NCI-H2081 (cell line): ENCODE data around the gene CDH16.
"Not testable (repeated sequence)": the region's sequence is repeated elsewhere in the genome, so short reads cannot be mapped to it uniquely, and the experiment has no call there.

Experiments used
- DNase-seq, 2 experiments: peaks; one replicate each; lab custom pipeline; 2025; lab: John Stamatoyannopoulos, UW

CDH16 gene

GRCh38 chr16:66918803-66919568 lies at the start of gene CDH16:
TSS of gene CDH16 (minus strand) at chr16:66918885. CDS start at chr16:66918065, 820 bp downstream.
- DNase-seq: no peak

- no peak for DNase-seq
Observed at GRCh38 chr16:66964049-66964448, 45.4 kb upstream of the CDH16 start.

GRCh38 chr16:66961914-66962313 lies 43.2 kb upstream of the CDH16 start:
- peak; percentile 31 to 40 for DNase-seq

- DNase-seq: peak; percentile 65 to 79
Observed at GRCh38 chr16:66961065-66961744, 42.5 kb upstream of the CDH16 start, which contains the start of gene CES3. TSS of gene CES3 (plus strand) at chr16:66961266. CDS start at chr16:66961308, 42 bp downstream.

GRCh38 chr16:66960270-66960669 lies 41.6 kb upstream of the CDH16 start:
- no peak for DNase-seq

GRCh38 chr16:66959704-66960161 lies 41.0 kb upstream of the CDH16 start:
- no peak for DNase-seq

GRCh38 chr16:66958857-66959703 lies 40.4 kb upstream of the CDH16 start:
- no peak for DNase-seq

- not testable (repeated sequence) for DNase-seq
Observed at GRCh38 chr16:66956154-66956457, 37.4 kb upstream of the CDH16 start.

GRCh38 chr16:66955363-66956153 lies 36.9 kb upstream of the CDH16 start:
- not testable (repeated sequence) for DNase-seq

- DNase-seq: peak; percentile 47 to 56
Observed at GRCh38 chr16:66954097-66954659, 35.5 kb upstream of the CDH16 start.

GRCh38 chr16:66953462-66954096 lies 34.9 kb upstream of the CDH16 start:
- DNase-seq: no peak

GRCh38 chr16:66952430-66953110 lies 33.9 kb upstream of the CDH16 start:
- no peak for DNase-seq

- no peak for DNase-seq
Observed at GRCh38 chr16:66950971-66951790, 32.5 kb upstream of the CDH16 start.

GRCh38 chr16:66950437-66950836 lies 31.8 kb upstream of the CDH16 start:
- DNase-seq: no peak

- no peak for DNase-seq
Observed at GRCh38 chr16:66949472-66949871, 30.8 kb upstream of the CDH16 start.

- no peak for DNase-seq
Observed at GRCh38 chr16:66948837-66949225, 30.1 kb upstream of the CDH16 start.

GRCh38 chr16:66948134-66948836 lies 29.6 kb upstream of the CDH16 start:
- DNase-seq: no peak

- peak; percentile 63 to 69 for DNase-seq
Observed at GRCh38 chr16:66947302-66948065, 28.8 kb upstream of the CDH16 start.
